ENCODE measurements around the gene RGS9.

- no peak for TF ChIP-seq CTCF (conservative IDR thresholded peaks at IDR 0.05 in 1 of 2, IDR thresholded peaks at IDR 0.05 in 1 of 2; ENCODE audit: low read depth in 1 of 2, low read length in 2 of 2)
- no peak for TF ChIP-seq EZH2 (IDR thresholded peaks at IDR 0.05; ENCODE audit: low read length, missing control alignments)
Measured at GRCh38 chr17:65205655-65206054, 68.5 kb downstream of the RGS9 start.

All from fibroblast of lung (primary cell).